Thoracic aorta (tissue), 2 donors: ENCODE measurements around the gene H2AZ2. TPM values are rescaled to one million over a fixed set of nuclear protein-coding genes. Genes with fewer than 3 reads are reported as not detected.

ENCODE experiments used
- ATAC-seq: fragments of 150-250 bp; one replicate; pipeline ENCODE4 v1.8.0; 2017; ENCODE audit warnings: low read depth; ENCODE audit not compliant: insufficient number of reproducible peaks, low FRiP score
- DNase-seq: peaks from one replicate; pipeline ENCODE4 v3.0.0-alpha.2; 2020; ENCODE audit warnings: low spot score
- H3K27ac ChIP-seq, 2 donors: fragments of 200-600 bp; sonication (generic); 1 replicate in 1 of 2; 2 replicates in 1 of 2; pipeline ENCODE4 v1.5.1; 2016; ENCODE audit warnings: mild to moderate bottlenecking in 2 of 2, moderate library complexity in 2 of 2
- H3K27me3 ChIP-seq: fragments of 200-600 bp; sonication (generic); replicated peaks from 2 replicates; pipeline ENCODE4 v1.6.0; 2016; ENCODE audit warnings: mild to moderate bottlenecking; ENCODE audit not compliant: insufficient read depth
- H3K36me3 ChIP-seq: fragments of 200-600 bp; sonication (generic); one replicate; pipeline ENCODE4 v1.5.1; 2016
- H3K4me1 ChIP-seq, 2 donors: fragments of 200-600 bp; sonication (generic); 1 replicate in 1 of 2; 2 replicates in 1 of 2; pipeline versions ENCODE4 v1.5.1 to v1.6.0; 2016; ENCODE audit warnings: low read depth in 2 of 2, mild to moderate bottlenecking in 1 of 2; ENCODE audit not compliant: control insufficient read depth in 1 of 2
- H3K4me3 ChIP-seq: fragments of 200-600 bp; sonication (generic); 2 replicates; pipeline ENCODE4 v1.5.1; 2016; ENCODE audit warnings: mild to moderate bottlenecking
- H3K9me3 ChIP-seq: fragments of 200-600 bp; sonication (generic); 2 replicates; pipeline ENCODE4 v1.5.1; 2016
- CTCF ChIP-seq: fragments of 200-600 bp; sonication (generic); IDR thresholded peaks from one replicate; pipeline ENCODE4 v1.5.1; 2019; ENCODE audit warnings: antibody characterized with exemption
- total RNA-seq, 2 donors: library from RNA; depleted of rRNA; stranded (reverse); fragments of >200 nt; gene quantifications; one replicate each; pipeline versions ENCODE4 v1.1.0 to v1.2.3, GENCODE V29; 2016

The H2AZ2 gene
- total RNA-seq, 2 donors from 2014 or later, result 103 to 111 TPM

GRCh38 chr7:44796034-44796503 lies 51.8 kb downstream of the H2AZ2 start:
- Histone ChIP-seq H3K9me3 (no peaks in the 10 kb centered on the region), H3K27ac (peak overlapping the region; percentile 99 to 100), H3K4me3 (peak overlapping the region; percentile 99), H3K36me3 (peaks cover 13% of the 10 kb centered on the region), H3K4me1 (peaks cover 16 to 34% of the 10 kb centered on the region in 2 donors), H3K27me3 (no peaks in the 10 kb centered on the region)
- ATAC-seq (no peak), DNase-seq (no peak)
- no peak for TF ChIP-seq CTCF

DNA sequence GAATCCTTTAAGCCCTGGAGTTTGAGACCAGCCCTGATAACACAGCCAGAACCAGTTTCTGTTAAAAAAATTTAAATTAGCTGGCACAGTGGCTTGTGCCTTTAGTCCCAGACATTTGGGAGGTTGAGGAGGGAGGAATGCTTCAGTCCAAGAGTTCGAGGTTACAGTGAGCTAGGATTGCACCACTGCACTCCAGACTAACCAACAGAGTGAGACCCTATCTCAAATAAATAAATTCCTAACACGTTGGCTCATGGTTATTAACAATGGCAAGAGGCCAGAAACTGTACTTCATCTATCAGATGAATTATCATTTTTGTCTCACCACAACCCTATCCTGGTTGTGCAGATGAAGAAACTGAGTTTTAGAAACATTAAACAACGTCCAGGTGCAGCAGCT lies 53.6 kb downstream of the H2AZ2 start:
- Histone ChIP-seq H3K27me3 (no peaks in the 10 kb centered on the region), H3K36me3 (no peaks in the 10 kb centered on the region), H3K4me1 (peaks cover 16 to 26% of the 10 kb centered on the region in 2 donors), H3K27ac (no peak overlapping the region), H3K9me3 (no peaks in the 10 kb centered on the region), H3K4me3 (no peak overlapping the region)
- no peak for TF ChIP-seq CTCF
- DNase-seq (no peak), ATAC-seq (no peak)

- DNase-seq, result no peak
- TF ChIP-seq CTCF, result no peak
- no peak for ATAC-seq
- no peaks in the 10 kb centered on the region for H3K36me3 ChIP-seq
- no peak overlapping the region for H3K4me3 ChIP-seq
- H3K4me1 ChIP-seq, result peaks cover 14 to 22% of the 10 kb centered on the region in 2 donors
- no peaks in the 10 kb centered on the region for H3K27me3 ChIP-seq
- no peaks in the 10 kb centered on the region for H3K9me3 ChIP-seq
- no peak overlapping the region for H3K27ac ChIP-seq
Observed at GRCh38 chr7:44793919-44794318, 54.0 kb downstream of the H2AZ2 start.

DNA sequence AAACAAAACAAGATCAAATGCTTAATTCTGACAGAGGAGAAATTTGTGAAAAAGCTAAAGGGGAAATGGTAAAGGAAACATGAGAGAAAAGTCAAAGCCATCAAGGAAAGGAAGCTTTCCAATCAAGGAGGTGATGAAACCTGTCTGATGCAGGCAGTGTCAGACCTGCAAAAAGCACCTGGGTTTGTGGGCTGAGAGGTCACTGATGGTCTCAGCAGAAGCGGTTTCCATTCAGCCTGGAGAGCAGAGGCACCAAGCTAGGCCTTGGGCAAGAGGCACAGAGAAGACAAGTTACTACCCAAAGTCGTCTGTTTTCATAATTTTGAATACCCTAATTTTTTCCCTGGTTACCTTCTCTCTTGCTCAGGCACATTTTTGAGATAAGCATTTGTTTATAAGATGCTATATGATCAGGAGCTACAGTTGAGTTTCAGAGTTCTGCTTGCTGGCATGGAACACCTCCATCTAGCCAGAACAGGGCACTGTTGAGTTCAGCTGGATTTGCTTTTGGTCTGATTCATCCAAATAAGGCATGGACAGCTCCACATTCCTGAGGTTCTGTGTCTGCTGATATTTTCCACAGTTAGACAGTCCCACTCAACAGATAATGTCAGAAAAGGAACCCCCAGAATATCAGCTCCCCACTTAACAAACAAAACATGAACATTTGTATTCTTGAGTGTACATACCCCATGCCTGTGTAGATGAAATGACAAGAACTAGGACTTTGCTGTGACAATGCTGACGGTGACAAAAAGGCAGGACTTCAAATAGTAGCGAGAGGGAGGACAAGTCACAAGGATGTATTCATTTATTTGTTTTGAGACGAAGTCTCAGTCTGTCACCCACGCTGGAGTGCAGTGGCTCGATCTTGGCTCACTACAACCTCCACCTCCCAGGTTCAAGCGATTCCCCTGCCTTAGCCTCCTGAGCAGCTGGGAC lies 56.3 kb downstream of the H2AZ2 start:
- Histone ChIP-seq H3K4me1 (peaks cover 6 to 9% of the 10 kb centered on the region in 2 donors), H3K9me3 (no peaks in the 10 kb centered on the region), H3K27me3 (no peaks in the 10 kb centered on the region), H3K36me3 (no peaks in the 10 kb centered on the region), H3K4me3 (no peak overlapping the region), H3K27ac (no peak overlapping the region)
- peak; percentile 11 for TF ChIP-seq CTCF
- DNase-seq (no peak), ATAC-seq (no peak)

- Histone ChIP-seq H3K4me3 (no peak overlapping the region), H3K36me3 (no peaks in the 10 kb centered on the region), H3K9me3 (no peaks in the 10 kb centered on the region), H3K4me1 (peaks cover 0 to 9% of the 10 kb centered on the region in 2 donors), H3K27ac (no peak overlapping the region), H3K27me3 (no peaks in the 10 kb centered on the region)
- no peak for DNase-seq
- TF ChIP-seq CTCF, result no peak
- ATAC-seq, result no peak
Observed at GRCh38 chr7:44789990-44790389, 57.9 kb downstream of the H2AZ2 start.
